Esophagus (tissue), 2 donors: Measurements from ENCODE around the gene TTK. TPM values are rescaled to one million over a fixed set of nuclear protein-coding genes. Genes with fewer than 3 reads are reported as not detected.
"Not testable (repeated sequence)": the region's sequence is repeated elsewhere in the genome, so short reads cannot be mapped to it uniquely, and the experiment has no call there.

Experiments
- H3K27ac ChIP-seq, 2 donors: one replicate each; pipeline ENCODE4 v1.5.1; 2013; ENCODE audit warnings: low read depth in 2 of 2, mild to moderate bottlenecking in 2 of 2, inconsistent platforms in 1 of 2, low read length in 1 of 2, moderate library complexity in 1 of 2
- H3K27me3 ChIP-seq, 2 donors: one replicate each; pipeline ENCODE4 v1.6.1; 2013; ENCODE audit warnings: low read length in 2 of 2, control low read depth in 1 of 2, mild to moderate bottlenecking in 1 of 2; ENCODE audit not compliant: insufficient read depth in 2 of 2, control insufficient read depth in 1 of 2
- H3K36me3 ChIP-seq, 2 donors: one replicate each; pipeline ENCODE4 v1.6.1; 2013; ENCODE audit warnings: low read length in 1 of 2; ENCODE audit not compliant: control insufficient read depth in 2 of 2, insufficient read depth in 2 of 2
- H3K4me1 ChIP-seq, 2 donors: one replicate each; pipeline ENCODE4 v1.6.1; 2013; ENCODE audit warnings: low read length in 1 of 2; ENCODE audit not compliant: control insufficient read depth in 2 of 2, insufficient read depth in 2 of 2
- H3K4me3 ChIP-seq, 2 donors: one replicate each; pipeline ENCODE4 v1.5.1; 2013; ENCODE audit warnings: low read length in 2 of 2, mild to moderate bottlenecking in 2 of 2, low read depth in 1 of 2, moderate library complexity in 1 of 2
- H3K9me3 ChIP-seq, 2 donors: one replicate each; pipeline ENCODE4 v1.6.1; 2013; ENCODE audit warnings: mild to moderate bottlenecking in 2 of 2, low read depth in 1 of 2, low read length in 1 of 2, moderate library complexity in 1 of 2; ENCODE audit not compliant: control insufficient read depth in 2 of 2, insufficient read depth in 1 of 2
- WGBS, 2 donors: extraction: QIAGEN DNeasy Blood & Tissue Kit; methylation state at CpG; one replicate each; pipeline ENCODE4 v1.1.7; 2013; 5-methylcytosine and 5-hydroxymethylcytosine counted together
- polyA plus RNA-seq, 2 donors: library from polyadenylated mRNA; stranded (reverse); fragments of 200-250 nt; gene quantifications; one replicate each; pipeline ENCODE4 v1.2.3, GENCODE V29; 2013
- donor health status: healthy with polysubstance abuse.
- donor health status: Bipolar disorder and iron deficiency.

TTK gene
- polyA plus RNA-seq, 2 donors: 3.6 to 5.6 TPM

DNA sequence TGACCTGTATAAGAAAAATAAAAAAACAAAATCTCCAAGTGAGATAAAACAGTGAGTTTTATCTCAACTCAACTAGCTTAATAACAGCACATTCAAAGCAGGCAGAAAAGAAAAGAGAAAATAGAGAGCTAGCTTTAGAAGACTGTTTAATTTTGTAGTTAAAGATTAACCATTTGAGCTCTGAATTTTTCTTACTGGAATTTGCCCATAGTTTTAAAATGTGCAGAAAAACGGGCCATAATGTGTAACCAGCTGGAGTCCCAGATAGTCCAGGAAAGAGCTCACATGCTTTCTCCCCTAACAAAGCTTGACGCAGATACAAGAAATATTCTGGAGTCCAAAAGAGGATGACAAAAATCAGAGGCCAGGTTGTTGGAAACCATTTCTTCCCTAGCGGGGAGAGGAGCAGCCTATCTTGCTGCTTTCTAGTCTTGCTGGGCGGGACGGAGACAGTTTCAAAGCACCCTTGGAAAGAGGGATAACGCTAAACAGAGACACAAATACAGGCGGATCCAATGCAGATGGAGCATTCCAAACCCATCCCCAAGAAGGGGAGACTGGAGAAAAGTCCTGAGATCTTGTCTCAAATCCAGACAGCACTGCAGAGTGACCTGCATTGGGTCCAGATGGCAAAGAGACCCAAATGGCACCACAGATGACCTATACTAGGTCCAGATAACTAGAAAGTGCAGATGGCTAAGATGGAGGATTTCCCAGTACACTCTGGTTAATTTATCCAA, 16.1 kb downstream of the TTK start:
- Histone ChIP-seq H3K4me1 (no peaks in the 10 kb centered on the region), H3K4me3 (no peak overlapping the region), H3K27me3 (no peaks in the 10 kb centered on the region), H3K27ac (no peak overlapping the region), H3K36me3 (no peaks in the 10 kb centered on the region), H3K9me3 (no peaks in the 10 kb centered on the region)
- WGBS, 2 donors: 85 to 97% methylated on average over 7 of the region's 7 CpGs

DNA sequence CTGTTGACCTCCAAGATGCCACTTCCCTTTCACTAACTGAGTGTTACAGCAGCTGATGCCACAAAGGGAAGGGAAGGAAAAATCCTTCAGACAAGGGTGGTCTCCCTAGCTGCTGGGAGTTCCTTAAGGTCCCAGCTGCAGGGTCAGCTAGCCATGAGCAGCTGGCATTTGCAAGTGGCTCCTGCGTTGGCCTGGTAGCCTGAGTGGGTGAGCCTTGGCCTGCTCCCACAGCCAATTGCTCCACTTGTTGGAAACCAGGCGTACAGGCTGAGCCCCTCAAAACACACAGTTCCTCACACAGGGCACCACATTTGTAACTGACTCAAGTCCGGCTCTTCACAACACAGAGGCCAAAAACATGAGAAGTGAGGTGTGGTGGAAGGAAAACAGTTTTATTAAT, 16.7 kb downstream of the TTK start:
- no peaks in the 10 kb centered on the region for H3K4me1 ChIP-seq
- no peaks in the 10 kb centered on the region for H3K9me3 ChIP-seq
- 95 to 97% methylated on average over 3 of the region's 3 CpGs for WGBS, 2 donors
- H3K36me3 ChIP-seq: no peaks in the 10 kb centered on the region
- H3K27me3 ChIP-seq: no peaks in the 10 kb centered on the region
- no peak overlapping the region for H3K4me3 ChIP-seq
- H3K27ac ChIP-seq: no peak overlapping the region

DNA sequence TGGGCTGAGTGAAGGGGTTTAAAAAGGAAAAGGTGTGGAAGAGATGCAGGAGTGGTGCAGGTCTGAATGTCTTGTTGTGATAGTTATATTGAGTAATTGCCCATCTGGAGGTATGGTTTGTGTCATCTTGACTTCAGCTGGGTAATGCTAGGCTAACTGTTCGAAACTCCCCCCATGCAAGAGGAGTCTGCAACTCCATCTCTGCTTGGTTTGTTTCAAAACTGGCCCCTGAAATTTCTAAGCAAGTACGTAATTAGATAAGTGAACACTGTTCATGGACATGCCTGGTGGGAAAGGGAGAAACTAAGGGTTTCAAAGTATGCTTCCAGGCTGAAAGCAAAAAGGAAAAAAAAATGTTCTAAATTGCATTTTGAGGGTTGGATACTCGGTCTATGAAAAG, 17.1 kb downstream of the TTK start:
- no peak overlapping the region for H3K27ac ChIP-seq
- H3K27me3 ChIP-seq: no peaks in the 10 kb centered on the region
- H3K9me3 ChIP-seq: no peaks in the 10 kb centered on the region
- 92 to 93% methylated on average over 3 of the region's 3 CpGs for WGBS, 2 donors
- H3K4me1 ChIP-seq: no peaks in the 10 kb centered on the region
- no peaks in the 10 kb centered on the region for H3K36me3 ChIP-seq
- H3K4me3 ChIP-seq: no peak overlapping the region

DNA sequence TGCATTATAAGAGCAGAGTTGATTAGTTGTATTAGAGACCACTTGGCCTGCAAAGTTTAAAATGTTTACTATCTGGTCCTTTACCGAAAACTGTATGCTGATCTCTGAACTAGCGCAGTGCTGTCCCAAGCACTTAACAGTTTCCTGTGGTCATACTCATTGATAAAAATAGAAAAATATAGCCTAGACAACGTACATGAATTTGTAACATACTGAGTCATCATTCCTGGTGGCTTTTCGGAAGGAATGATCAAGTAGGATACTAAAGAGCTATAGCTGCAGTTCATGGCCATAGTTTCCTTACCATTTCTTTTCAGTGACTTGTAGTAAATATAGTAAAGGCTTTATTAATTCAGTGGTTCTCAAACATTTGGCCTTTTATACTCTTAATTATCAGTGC, 18.4 kb downstream of the TTK start:
- Histone ChIP-seq H3K27ac (no peak overlapping the region), H3K4me3 (no peak overlapping the region), H3K27me3 (no peaks in the 10 kb centered on the region), H3K36me3 (no peaks in the 10 kb centered on the region), H3K9me3 (no peaks in the 10 kb centered on the region), H3K4me1 (no peaks in the 10 kb centered on the region)
- WGBS, 2 donors: 85 to 86% methylated on average over 4 of the region's 4 CpGs

DNA sequence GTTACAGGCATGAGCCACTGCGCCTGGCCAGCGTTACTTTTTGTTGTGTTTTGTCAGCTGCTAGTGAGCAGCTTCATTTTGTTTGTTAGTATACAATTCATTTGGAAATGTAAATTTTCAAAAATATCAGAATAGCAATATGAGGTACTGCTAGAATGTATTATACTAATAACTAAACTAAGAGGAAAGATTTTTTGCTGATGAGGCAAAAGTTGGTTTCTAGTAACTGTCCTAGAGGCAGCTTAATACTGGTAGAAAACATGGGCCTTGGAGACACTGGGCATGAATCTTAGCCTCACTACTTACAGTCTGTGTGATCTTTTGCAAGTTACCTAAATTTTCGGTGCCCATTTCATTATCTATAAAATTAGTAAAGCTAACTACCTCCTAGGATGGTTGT, 24.1 kb downstream of the TTK start:
- Histone ChIP-seq H3K9me3 (no peaks in the 10 kb centered on the region), H3K4me1 (no peaks in the 10 kb centered on the region), H3K4me3 (no peak overlapping the region), H3K36me3 (no peaks in the 10 kb centered on the region), H3K27me3 (no peaks in the 10 kb centered on the region), H3K27ac (no peak overlapping the region)
- WGBS, 2 donors: 84 to 96% methylated on average over 3 of the region's 3 CpGs

DNA sequence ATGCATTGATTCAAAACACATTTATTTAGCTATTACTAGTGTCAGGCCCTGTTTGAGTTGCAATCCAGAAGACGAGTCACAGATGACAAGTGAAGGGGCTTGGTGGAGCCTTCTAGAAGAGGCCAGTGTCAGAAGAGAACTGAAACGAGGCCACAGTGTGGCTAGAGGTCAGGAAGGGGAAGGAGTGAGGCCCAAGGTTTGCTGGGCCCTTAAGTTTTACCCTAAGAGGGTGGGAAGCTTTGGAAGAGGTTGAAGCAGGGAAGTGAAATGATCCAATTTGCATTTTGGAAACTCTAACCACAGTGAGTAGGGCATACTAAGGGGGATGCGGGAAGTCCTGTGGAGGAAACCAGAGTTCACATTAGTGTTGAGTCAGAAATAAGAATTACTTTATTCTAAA, 25.0 kb downstream of the TTK start:
- 79 to 86% methylated on average over 3 of the region's 3 CpGs for WGBS, 2 donors
- Histone ChIP-seq H3K4me3 (no peak overlapping the region), H3K36me3 (no peaks in the 10 kb centered on the region), H3K4me1 (no peaks in the 10 kb centered on the region), H3K27me3 (no peaks in the 10 kb centered on the region), H3K9me3 (no peaks in the 10 kb centered on the region), H3K27ac (no peak overlapping the region)

DNA sequence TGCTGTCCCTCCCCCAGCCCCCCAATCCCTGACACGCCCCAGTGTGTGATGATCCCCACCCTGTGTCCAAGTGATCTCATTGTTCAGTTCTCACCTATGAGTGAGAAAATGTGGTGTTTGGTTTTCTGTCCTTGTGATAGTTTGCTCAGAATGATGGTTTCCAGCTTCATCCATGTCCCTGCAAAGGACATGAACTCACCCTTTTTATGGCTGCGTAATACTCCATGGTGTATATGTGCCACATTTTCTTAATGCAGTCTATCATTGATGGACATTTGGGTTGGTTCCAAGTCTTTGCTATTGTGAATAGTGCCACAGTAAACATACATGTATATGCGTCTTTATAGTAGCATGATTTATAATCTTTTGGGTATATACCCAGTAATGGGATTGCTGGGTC, 43.8 kb downstream of the TTK start:
- H3K4me1 ChIP-seq, H3K36me3 ChIP-seq, H3K9me3 ChIP-seq, H3K4me3 ChIP-seq, H3K27ac ChIP-seq, H3K27me3 ChIP-seq: not testable (repeated sequence)
- WGBS, 2 donors: 95 to 98% methylated on average over 3 of the region's 3 CpGs

DNA sequence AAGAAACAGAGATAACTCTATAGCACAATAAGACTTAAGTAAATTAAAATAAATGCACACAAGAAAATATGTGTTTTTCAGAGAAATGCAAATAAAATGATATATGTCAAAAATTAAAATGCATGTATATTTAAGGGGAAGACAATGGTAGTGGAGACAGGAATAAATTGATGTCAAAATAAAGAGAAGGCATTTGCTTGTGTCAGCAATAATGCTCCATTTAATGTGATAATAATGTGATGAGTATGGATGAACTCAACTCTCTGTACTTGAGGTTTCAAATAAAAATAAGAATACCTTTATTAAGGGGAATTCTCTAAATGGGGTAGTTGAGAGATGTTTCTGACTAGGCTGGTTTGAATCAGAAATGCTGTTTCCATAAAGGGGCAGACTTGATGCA, 56.3 kb downstream of the TTK start:
- H3K4me1 ChIP-seq: no peaks in the 10 kb centered on the region
- no peak overlapping the region for H3K4me3 ChIP-seq
- H3K27me3 ChIP-seq: no peaks in the 10 kb centered on the region
- H3K9me3 ChIP-seq: no peaks in the 10 kb centered on the region
- H3K27ac ChIP-seq: no peak overlapping the region
- no peaks in the 10 kb centered on the region for H3K36me3 ChIP-seq

DNA sequence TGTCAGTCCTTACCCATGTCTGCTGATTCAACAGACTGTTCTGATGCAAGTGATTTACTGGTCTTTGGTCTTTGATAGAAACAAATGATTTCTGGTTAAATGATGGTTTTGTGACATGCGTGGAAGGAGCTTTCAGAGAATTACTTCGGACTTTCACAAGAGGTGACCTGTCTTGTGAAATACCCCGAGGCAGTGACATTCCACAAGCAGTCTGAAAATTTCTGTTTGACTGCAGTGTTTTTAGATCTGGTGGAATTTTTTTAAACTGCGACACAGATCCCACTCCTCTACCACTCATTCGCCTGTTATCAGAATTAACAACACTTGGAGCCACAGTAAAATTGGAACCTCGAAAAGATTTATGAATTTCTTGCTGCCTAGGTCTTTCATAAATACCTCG, 63.7 kb downstream of the TTK start:
- not testable (repeated sequence) for H3K36me3 ChIP-seq, H3K9me3 ChIP-seq, H3K4me3 ChIP-seq, H3K27ac ChIP-seq, H3K4me1 ChIP-seq, H3K27me3 ChIP-seq
- 82 to 85% methylated on average over 7 of the region's 7 CpGs for WGBS, 2 donors

DNA sequence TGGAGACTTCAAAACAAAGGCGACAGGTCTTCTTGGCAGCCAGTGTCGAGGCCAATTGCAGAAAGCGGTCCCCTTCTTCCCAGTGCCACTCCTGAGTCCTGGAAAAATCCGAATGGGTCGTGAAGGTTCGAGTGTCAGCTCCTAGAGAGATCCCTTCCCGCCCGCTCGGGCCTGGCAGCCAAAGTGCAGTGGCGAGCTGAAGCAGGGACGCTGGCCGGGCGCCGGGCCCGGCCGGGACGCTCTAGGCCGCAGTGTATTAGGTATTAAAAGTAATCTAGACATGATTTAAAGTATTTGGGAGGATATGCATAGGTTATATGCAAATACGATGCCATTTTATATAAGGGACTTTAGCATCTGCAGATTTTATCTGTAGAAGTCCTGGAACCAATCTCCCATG, 66.0 kb downstream of the TTK start:
- not testable (repeated sequence) for H3K36me3 ChIP-seq, H3K9me3 ChIP-seq, H3K4me3 ChIP-seq, H3K27ac ChIP-seq, H3K27me3 ChIP-seq, H3K4me1 ChIP-seq
- WGBS, 2 donors: 89 to 93% methylated on average over 19 of the region's 19 CpGs
